Uterus (tissue), 4 donors: ENCODE data around the gene MMEL1. TPM values are rescaled to one million over a fixed set of nuclear protein-coding genes. Genes with fewer than 3 reads are reported as not detected.

ENCODE experiments used
- DNase-seq, 2 donors: peaks; one replicate each; pipeline ENCODE4 v3.0.0-alpha.2; 2019 to 2020
- H3K27ac ChIP-seq, 2 donors: fragments of 200-600 bp; sonication (generic); 1 replicate in 1 of 2; 2 replicates in 1 of 2; pipeline ENCODE4 v1.5.1; 2016 to 2018
- H3K27me3 ChIP-seq, 2 donors: fragments of 200-600 bp; sonication (generic); one replicate each; pipeline ENCODE4 v1.5.1; 2018 to 2019; ENCODE audit warnings: control low read depth in 1 of 2
- H3K36me3 ChIP-seq, 2 donors: fragments of 200-600 bp; sonication (generic); one replicate each; pipeline ENCODE4 v1.5.1; 2019; ENCODE audit warnings: control low read depth in 1 of 2
- H3K4me1 ChIP-seq, 2 donors: fragments of 200-600 bp; sonication (generic); one replicate each; pipeline ENCODE4 v1.5.1; 2018 to 2019; ENCODE audit warnings: control low read depth in 1 of 2
- H3K4me3 ChIP-seq, 2 donors: fragments of 200-600 bp; sonication (generic); 1 replicate in 1 of 2; 2 replicates in 1 of 2; pipeline ENCODE4 v1.5.1; 2018 to 2019; ENCODE audit warnings: mild to moderate bottlenecking in 1 of 2
- H3K9me3 ChIP-seq, 2 donors: fragments of 200-600 bp; sonication (generic); one replicate each; pipeline ENCODE4 v1.5.1; 2019; ENCODE audit warnings: control low read depth in 1 of 2
- POLR2A ChIP-seq, 2 donors: fragments of 450-650 bp; IDR thresholded peaks; one replicate each; pipeline ENCODE4 v1.6.1; 2016; ENCODE audit warnings: antibody characterized with exemption in 2 of 2, mild to moderate bottlenecking in 1 of 2, moderate library complexity in 1 of 2
- intact Hi-C: fragments of 100-400 bp; cut with DNase I; formaldehyde crosslinking; loops from one replicate; pipeline ENCODE4 v1.15.1; 2023; ENCODE audit warnings: low total_unique reads
- total RNA-seq, 4 donors: library from RNA; depleted of rRNA in 3 of 4; stranded (reverse); fragments of >200 nt in 3 of 4; gene quantifications; one replicate each; pipeline versions ENCODE4 v1.1.0 to v1.2.4, GENCODE V29; 2014 to 2023
- TF ChIP-seq, protein P1 (sequence below), 4 experiments: fragments of 200-600 bp in 2 of 4; fragments of 450-650 bp in 2 of 4; sonication (generic) in 2 of 4; IDR thresholded peaks; one replicate each; pipeline ENCODE4 v1.5.1; 2016 to 2019; ENCODE audit warnings: antibody characterized with exemption in 4 of 4, mild to moderate bottlenecking in 2 of 4, moderate library complexity in 1 of 4
- donor health status: DM: yes; HTN: yes; CAD: no.

MMEL1 gene
- total RNA-seq, 4 donors from 2014 or later = 2.6 to 4.8 TPM; not detected in 2

GRCh38 chr1:2541619-2542245 is 91.1 kb downstream of the MMEL1 start:
- Histone ChIP-seq H3K27ac (no peak overlapping the region), H3K9me3 (no peaks in the 10 kb centered on the region), H3K4me3 (no peak overlapping the region), H3K4me1 (peaks cover 0 to 7% of the 10 kb centered on the region in 2 donors), H3K27me3 (no peaks in the 10 kb centered on the region), H3K36me3 (no peaks in the 10 kb centered on the region)
- no peak for DNase-seq
- TF ChIP-seq, protein P1, sequence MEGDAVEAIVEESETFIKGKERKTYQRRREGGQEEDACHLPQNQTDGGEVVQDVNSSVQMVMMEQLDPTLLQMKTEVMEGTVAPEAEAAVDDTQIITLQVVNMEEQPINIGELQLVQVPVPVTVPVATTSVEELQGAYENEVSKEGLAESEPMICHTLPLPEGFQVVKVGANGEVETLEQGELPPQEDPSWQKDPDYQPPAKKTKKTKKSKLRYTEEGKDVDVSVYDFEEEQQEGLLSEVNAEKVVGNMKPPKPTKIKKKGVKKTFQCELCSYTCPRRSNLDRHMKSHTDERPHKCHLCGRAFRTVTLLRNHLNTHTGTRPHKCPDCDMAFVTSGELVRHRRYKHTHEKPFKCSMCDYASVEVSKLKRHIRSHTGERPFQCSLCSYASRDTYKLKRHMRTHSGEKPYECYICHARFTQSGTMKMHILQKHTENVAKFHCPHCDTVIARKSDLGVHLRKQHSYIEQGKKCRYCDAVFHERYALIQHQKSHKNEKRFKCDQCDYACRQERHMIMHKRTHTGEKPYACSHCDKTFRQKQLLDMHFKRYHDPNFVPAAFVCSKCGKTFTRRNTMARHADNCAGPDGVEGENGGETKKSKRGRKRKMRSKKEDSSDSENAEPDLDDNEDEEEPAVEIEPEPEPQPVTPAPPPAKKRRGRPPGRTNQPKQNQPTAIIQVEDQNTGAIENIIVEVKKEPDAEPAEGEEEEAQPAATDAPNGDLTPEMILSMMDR (IDR thresholded peaks at IDR 0.05) = no peak
- no peak for TF ChIP-seq POLR2A (IDR thresholded peaks at IDR 0.05)
- intact Hi-C loops = no loop called here

- intact Hi-C loops = no loop called here
- Histone ChIP-seq H3K9me3 (no peaks in the 10 kb centered on the region), H3K4me1 (peaks cover 0 to 5% of the 10 kb centered on the region in 2 donors), H3K27ac (no peak overlapping the region), H3K4me3 (no peak overlapping the region), H3K27me3 (no peaks in the 10 kb centered on the region), H3K36me3 (no peaks in the 10 kb centered on the region)
- DNase-seq = no peak
- TF ChIP-seq, protein P1 (IDR thresholded peaks at IDR 0.05) = no peak
- TF ChIP-seq POLR2A (IDR thresholded peaks at IDR 0.05) = no peak
Measured at GRCh38 chr1:2540816-2541492, 91.9 kb downstream of the MMEL1 start.

Other genes with a start within 250 kb of the MMEL1 start
- gene MORN1, start 241.5 kb downstream of the MMEL1 start, total RNA-seq = 10 to 100 TPM in 2 of 4 donors, 1 to 10 TPM in 1, under 1 TPM in 1; 0.59 to 20.0 (median 9.5) TPM
- 100 to 1,000 TPM in 1 of 4 donors, 10 to 100 TPM in 3; 34.1 to 105 (median 57.3) TPM for gene RER1, start 241.2 kb downstream of the MMEL1 start, total RNA-seq
- gene PEX10, start 220.5 kb downstream of the MMEL1 start, total RNA-seq = 10 to 100 TPM in 3 of 4 donors, under 1 TPM in 1; 0.77 to 23.6 (median 13.2) TPM
- 1 to 10 TPM in 1 of 4 donors, under 1 TPM in 1, not detected in 2; 0.21 to 3.0 TPM for gene PLCH2, start 156.7 kb downstream of the MMEL1 start, total RNA-seq
- 10 to 100 TPM; 29.2 to 43.9 (median 33.6) TPM for gene PANK4, start 106.4 kb downstream of the MMEL1 start, total RNA-seq
- gene HES5, start 102.8 kb downstream of the MMEL1 start, total RNA-seq = 1 to 10 TPM in 2 of 4 donors, under 1 TPM in 1, not detected in 1; 0.34 to 2.8 (median 1.8) TPM
- 100 to 1,000 TPM in 1 of 4 donors, 10 to 100 TPM in 3; 17.5 to 102 (median 47.7) TPM for gene TNFRSF14, start 76.6 kb downstream of the MMEL1 start, total RNA-seq
- gene PRXL2B, start 46.2 kb downstream of the MMEL1 start, total RNA-seq = 10 to 100 TPM in 2 of 4 donors, 1 to 10 TPM in 1, under 1 TPM in 1; 0.51 to 20.5 (median 13.2) TPM
- gene TTC34, start 168.7 kb upstream of the MMEL1 start, total RNA-seq = 1 to 10 TPM in 1 of 4 donors, under 1 TPM in 3; 0.29 to 2.9 (median 0.43) TPM